Mesenchymal stem cell (in vitro differentiated cells and primary cell): ENCODE measurements around the gene DERA. TPM values are rescaled to one million over a fixed set of nuclear protein-coding genes. Genes with fewer than 3 reads are reported as not detected.

Experiments
- DNase-seq: peaks from one replicate; pipeline ENCODE4 v3.0.0-alpha.2; 2013
- H2AFZ ChIP-seq: one replicate; pipeline ENCODE4 v1.6.1; 2013; ENCODE audit warnings: low read depth, mild to moderate bottlenecking, control low read depth, inconsistent platforms, low read length, moderate library complexity
- H2AK5ac ChIP-seq: 2 replicates; pipeline ENCODE4 v1.6.1; 2013; ENCODE audit warnings: low read length, moderate library complexity, mild to moderate bottlenecking, inconsistent platforms; ENCODE audit not compliant: severe bottlenecking
- H2BK120ac ChIP-seq: one replicate; pipeline ENCODE4 v1.6.1; 2013; ENCODE audit warnings: low read depth, mild to moderate bottlenecking, inconsistent platforms, low read length, moderate library complexity
- H2BK12ac ChIP-seq, 2 experiments: one replicate each; pipeline ENCODE4 v1.6.1; 2013; ENCODE audit warnings: inconsistent platforms in 2 of 2, low read length in 2 of 2, mild to moderate bottlenecking in 2 of 2, moderate library complexity in 2 of 2, control low read depth in 1 of 2
- H2BK15ac ChIP-seq: one replicate; pipeline ENCODE4 v1.6.1; 2013; ENCODE audit warnings: mild to moderate bottlenecking, low read depth, inconsistent platforms; ENCODE audit not compliant: poor library complexity, severe bottlenecking
- H2BK5ac ChIP-seq: 2 replicates; pipeline ENCODE4 v1.6.1; 2013; ENCODE audit warnings: low read depth, mild to moderate bottlenecking, low read length, control low read depth, inconsistent platforms; ENCODE audit not compliant: poor library complexity, severe bottlenecking
- H3K14ac ChIP-seq, 2 experiments: one replicate each; pipeline ENCODE4 v1.6.1; 2013; ENCODE audit warnings: inconsistent platforms in 2 of 2, low read length in 2 of 2, control low read depth in 1 of 2, mild to moderate bottlenecking in 1 of 2, moderate library complexity in 1 of 2
- H3K18ac ChIP-seq, 2 experiments: one replicate each; pipeline ENCODE4 v1.6.1; 2013; ENCODE audit warnings: inconsistent platforms in 2 of 2, low read length in 2 of 2, control low read depth in 1 of 2, low read depth in 1 of 2, mild to moderate bottlenecking in 1 of 2
- H3K23ac ChIP-seq, 2 experiments: one replicate each; pipeline ENCODE4 v1.6.1; 2013; ENCODE audit warnings: inconsistent platforms in 2 of 2, low read length in 2 of 2, mild to moderate bottlenecking in 2 of 2, moderate library complexity in 2 of 2, control low read depth in 1 of 2
- H3K27ac ChIP-seq: 2 replicates; pipeline ENCODE4 v1.5.1; 2013; ENCODE audit warnings: mild to moderate bottlenecking, moderate library complexity, low read length, control low read depth, inconsistent platforms; ENCODE audit not compliant: poor library complexity, severe bottlenecking
- H3K27me3 ChIP-seq, 2 experiments: 2 replicates each; pipeline versions ENCODE4 v1.6.1 to v1.7.0; 2013; ENCODE audit warnings: low read length in 2 of 2, mild to moderate bottlenecking in 2 of 2, moderate library complexity in 2 of 2, control low read depth in 1 of 2, inconsistent platforms in 1 of 2; ENCODE audit not compliant: control insufficient read depth in 1 of 2, insufficient read depth in 1 of 2
- H3K36me3 ChIP-seq, 2 experiments: 2 replicates each; pipeline versions ENCODE4 v1.6.1 to v1.7.0; 2013; ENCODE audit warnings: low read length in 2 of 2, control low read depth in 1 of 2, inconsistent platforms in 1 of 2, low read depth in 1 of 2, mild to moderate bottlenecking in 1 of 2; ENCODE audit not compliant: insufficient read depth in 2 of 2, control insufficient read depth in 1 of 2
- H3K4ac ChIP-seq, 2 experiments: one replicate each; pipeline ENCODE4 v1.6.1; 2013; ENCODE audit warnings: inconsistent platforms in 2 of 2, low read length in 2 of 2, mild to moderate bottlenecking in 2 of 2, moderate library complexity in 2 of 2, control low read depth in 1 of 2, low read depth in 1 of 2
- H3K4me1 ChIP-seq: 2 replicates; pipeline ENCODE4 v1.6.1; 2013; ENCODE audit warnings: low read depth, low read length, control low read depth; ENCODE audit not compliant: control insufficient read depth, insufficient read depth
- H3K4me2 ChIP-seq: 2 replicates; pipeline ENCODE4 v1.6.1; 2013; ENCODE audit warnings: low read length, mild to moderate bottlenecking, inconsistent platforms; ENCODE audit not compliant: poor library complexity, severe bottlenecking
- H3K4me3 ChIP-seq, 2 experiments: 2 replicates each; pipeline versions ENCODE4 v1.5.1 to v1.7.0; 2013; ENCODE audit warnings: low read length in 2 of 2, mild to moderate bottlenecking in 2 of 2, control low read depth in 1 of 2, low read depth in 1 of 2; ENCODE audit not compliant: insufficient read depth in 1 of 2
- H3K79me1 ChIP-seq: replicated peaks from 2 replicates; pipeline ENCODE4 v1.6.1; 2013; ENCODE audit warnings: mild to moderate bottlenecking, control low read depth, low read length, inconsistent platforms; ENCODE audit not compliant: poor library complexity, severe bottlenecking
- H3K9ac ChIP-seq: 2 replicates; pipeline ENCODE4 v1.7.0; 2013; ENCODE audit warnings: mild to moderate bottlenecking, low read length, moderate library complexity
- H3K9me3 ChIP-seq: 2 replicates; pipeline ENCODE4 v1.7.0; 2013; ENCODE audit warnings: mild to moderate bottlenecking, low read length; ENCODE audit not compliant: control insufficient read depth
- H4K8ac ChIP-seq: one replicate; pipeline ENCODE4 v1.6.1; 2013; ENCODE audit warnings: inconsistent platforms, mild to moderate bottlenecking, low read length, moderate library complexity
- H4K91ac ChIP-seq: one replicate; pipeline ENCODE4 v1.6.1; 2013; ENCODE audit warnings: mild to moderate bottlenecking, low read length, inconsistent platforms
- WGBS: methylation state at CpG from one replicate; pipeline ENCODE4 v1.1.7; 2013; ENCODE audit warnings: mixed read lengths; 5-methylcytosine and 5-hydroxymethylcytosine counted together
- polyA plus RNA-seq, 2 experiments: library from polyadenylated mRNA; stranded (reverse); fragments of 200-250 nt; gene quantifications; one replicate each; pipeline ENCODE4 v1.2.3, GENCODE V29; 2013

DERA gene
- 13.8 TPM for polyA plus RNA-seq (2013, experiment 1 of 2)
- polyA plus RNA-seq (2013, experiment 2 of 2) = 14.0 TPM

DNA sequence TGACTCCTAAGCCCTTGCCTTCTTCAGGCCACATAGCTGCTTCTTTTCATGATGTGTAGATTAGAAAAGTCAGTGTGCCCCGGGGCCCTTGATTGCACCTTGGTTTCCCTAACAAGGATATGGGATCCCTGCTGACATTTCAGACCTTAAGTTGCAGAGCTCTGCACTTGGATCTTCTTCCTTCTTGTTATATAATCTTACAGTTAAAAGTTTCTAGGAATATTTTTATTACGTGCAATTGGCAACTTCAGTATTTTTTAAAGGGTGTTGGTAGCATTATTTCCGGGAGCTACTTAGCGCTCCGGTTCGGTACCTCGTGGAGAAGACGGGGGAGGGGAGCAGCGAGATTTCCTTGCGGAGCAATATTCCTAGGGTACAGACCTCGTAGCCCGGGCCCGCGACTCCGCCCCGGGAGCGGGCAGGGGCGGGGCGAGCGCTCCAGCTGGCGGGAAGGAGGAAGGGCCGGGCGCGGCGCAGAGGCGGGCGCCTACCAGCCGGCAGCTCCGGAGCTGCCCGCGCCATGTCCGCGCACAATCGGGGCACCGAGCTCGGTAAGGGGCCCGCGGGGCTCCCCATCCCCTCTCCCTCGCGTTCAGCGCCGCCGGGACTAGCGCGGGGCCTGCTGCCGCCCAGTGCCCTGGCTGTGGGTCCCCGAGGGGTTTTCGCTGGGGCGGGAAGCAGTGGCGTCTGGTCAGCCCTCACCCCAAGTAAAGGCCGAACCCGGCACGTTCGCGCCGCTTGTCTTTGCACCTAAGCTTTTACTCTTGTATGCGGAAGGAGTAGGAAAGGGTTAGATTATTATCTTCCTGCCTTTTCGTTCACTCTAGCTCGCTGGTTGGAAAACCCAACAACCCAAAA lies at the start of gene DERA:
TSS of gene DERA (plus strand) at position 469 of the 858 bp plus-strand sequence. CDS start at position 521, 52 bp downstream.
- H3K9ac ChIP-seq = peak within 1 kb of the TSS; percentile 95
- WGBS = under 1% methylated on average over 42 of the region's 59 CpGs
- peak within 1 kb of the TSS; percentile 35 to 81 for H3K4ac ChIP-seq
- peaks cover 10% of the 10 kb centered on the region for H3K79me1 ChIP-seq
- H3K4me2 ChIP-seq = peak within 1 kb of the TSS; percentile 81
- H3K9me3 ChIP-seq = no peaks in the 10 kb centered on the region
- no peak within 1 kb of the TSS for H2BK12ac ChIP-seq
- H2AFZ ChIP-seq = peak within 1 kb of the TSS; percentile 96
- H2BK5ac ChIP-seq = peak within 1 kb of the TSS; percentile 86
- no peak within 1 kb of the TSS for H2AK5ac ChIP-seq
- H2BK15ac ChIP-seq = peak within 1 kb of the TSS; percentile 100
- H4K91ac ChIP-seq = peak within 1 kb of the TSS; percentile 77
- H2BK120ac ChIP-seq = peak within 1 kb of the TSS; percentile 93
- peak within 1 kb of the TSS; percentile 93 to 100 for H3K18ac ChIP-seq
- H3K4me1 ChIP-seq = no peaks in the 10 kb centered on the region
- H4K8ac ChIP-seq = peak within 1 kb of the TSS; percentile 97
- no peak within 1 kb of the TSS for H3K23ac ChIP-seq
- peak; percentile 77 for DNase-seq
- H3K27me3 ChIP-seq = no peaks in the 10 kb centered on the region
- peak within 1 kb of the TSS; percentile 87 for H3K27ac ChIP-seq
- H3K14ac ChIP-seq = no peak within 1 kb of the TSS
- H3K36me3 ChIP-seq = peaks cover 3 to 22% of the 10 kb centered on the region in 2 experiments
- H3K4me3 ChIP-seq = peak within 1 kb of the TSS; percentile 79 to 82

DNA sequence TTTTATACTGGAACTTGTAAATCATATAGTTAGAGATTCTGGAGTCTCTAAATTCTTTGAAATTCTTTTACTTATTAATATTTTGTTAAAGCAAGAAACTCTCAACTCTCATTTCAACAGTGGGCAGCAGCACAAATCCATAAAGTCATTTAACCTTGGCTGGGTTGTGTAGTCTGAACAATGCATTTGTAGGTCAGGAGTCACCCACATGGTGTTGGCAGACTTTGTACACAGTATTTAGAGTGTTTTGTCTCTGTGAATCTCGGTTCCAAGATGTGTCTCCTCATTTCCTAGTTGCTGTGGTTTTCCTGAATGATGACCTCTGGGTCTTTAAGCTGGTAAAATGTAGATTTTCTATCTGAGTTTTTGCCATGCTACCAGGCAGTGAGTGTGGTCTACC lies 49.7 kb upstream of the DERA start:
- no peaks in the 10 kb centered on the region for H3K9me3 ChIP-seq
- WGBS = 60% methylated on average over 1 of the region's 1 CpG

DNA sequence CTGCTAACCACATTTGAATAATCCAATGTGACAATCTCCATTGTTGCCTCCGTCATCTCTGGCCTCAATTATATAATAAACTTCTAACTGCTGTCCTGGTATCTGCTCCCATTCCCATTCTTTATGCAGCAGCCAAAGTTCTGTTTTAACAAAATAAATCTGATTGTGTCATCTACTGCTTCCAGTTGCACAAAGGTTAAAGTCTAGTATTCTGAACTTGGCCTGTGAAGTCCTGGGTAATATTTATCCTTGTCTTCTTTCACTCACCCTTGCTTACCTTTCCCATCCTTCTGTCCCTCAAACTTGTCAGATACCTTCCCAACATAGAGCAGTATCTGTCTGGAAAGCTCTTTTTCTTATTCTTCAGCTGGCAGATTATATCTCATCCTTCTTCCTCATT lies 48.3 kb upstream of the DERA start:
- H2BK5ac ChIP-seq = no peak overlapping the region
- H3K4me3 ChIP-seq = no peak overlapping the region
- H2BK15ac ChIP-seq = no peak overlapping the region

More for the DNA sequence above, 49.7 kb upstream of the DERA start:
- Histone ChIP-seq H2BK12ac (no peak overlapping the region), H2BK15ac (no peak overlapping the region), H2AK5ac (no peak overlapping the region), H3K27ac (no peak overlapping the region), H3K14ac (no peak overlapping the region), H3K9ac (no peak overlapping the region), H2BK5ac (no peak overlapping the region), H2BK120ac (no peak overlapping the region), H3K4me3 (no peak overlapping the region), H3K27me3 (no peaks in the 10 kb centered on the region), H4K8ac (no peak overlapping the region), H3K36me3 (no peaks in the 10 kb centered on the region), H3K79me1 (no peaks in the 10 kb centered on the region), H4K91ac (no peak overlapping the region), H3K23ac (no peak overlapping the region), H2AFZ (no peak overlapping the region), H3K4me2 (no peak overlapping the region), H3K4ac (no peak overlapping the region), H3K4me1 (no peaks in the 10 kb centered on the region), H3K18ac (no peak overlapping the region)
- no peak for DNase-seq

DNA sequence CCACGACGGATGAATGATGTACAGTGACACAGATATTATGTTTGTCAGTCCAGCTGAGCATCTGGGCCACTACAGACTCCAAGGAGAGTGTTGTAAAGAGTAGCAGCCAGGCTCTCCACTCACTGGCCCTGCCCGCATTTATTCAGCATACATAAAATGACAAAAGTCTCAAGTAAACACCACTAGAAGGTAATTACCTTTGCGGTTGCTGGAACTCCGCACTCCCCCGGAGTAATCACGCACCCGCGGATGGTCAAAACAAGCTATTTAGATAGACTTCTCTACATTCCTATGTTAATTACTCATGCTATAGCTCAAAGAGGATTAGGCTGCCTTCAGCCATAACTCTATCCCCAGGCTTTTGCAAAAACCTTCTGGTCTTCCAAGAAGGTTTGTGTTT lies 47.8 kb upstream of the DERA start:
- Histone ChIP-seq H3K9ac (no peak overlapping the region), H3K4me1 (no peaks in the 10 kb centered on the region), H3K23ac (no peak overlapping the region), H4K91ac (no peak overlapping the region), H2BK15ac (peak overlapping the region; percentile 23), H3K4me2 (no peak overlapping the region), H2BK5ac (no peak overlapping the region), H2BK120ac (no peak overlapping the region), H2AK5ac (no peak overlapping the region), H3K18ac (no peak overlapping the region), H3K79me1 (no peaks in the 10 kb centered on the region), H4K8ac (no peak overlapping the region), H3K9me3 (no peaks in the 10 kb centered on the region), H3K4me3 (no peak overlapping the region), H3K27ac (no peak overlapping the region), H2AFZ (no peak overlapping the region), H3K4ac (no peak overlapping the region), H2BK12ac (no peak overlapping the region), H3K14ac (no peak overlapping the region), H3K27me3 (no peaks in the 10 kb centered on the region), H3K36me3 (no peaks in the 10 kb centered on the region)
- peak; percentile 61 for DNase-seq
- WGBS = 17% methylated on average over 9 of the region's 9 CpGs

More for the DNA sequence above, 48.3 kb upstream of the DERA start:
- no peak overlapping the region for H3K23ac ChIP-seq
- H3K9ac ChIP-seq = no peak overlapping the region
- no peak overlapping the region for H2AFZ ChIP-seq
- H3K9me3 ChIP-seq = no peaks in the 10 kb centered on the region
- 95% methylated on average over 1 of the region's 1 CpG for WGBS
- DNase-seq = no peak
- no peak overlapping the region for H3K18ac ChIP-seq
- H2BK12ac ChIP-seq = no peak overlapping the region
- no peaks in the 10 kb centered on the region for H3K27me3 ChIP-seq
- H3K27ac ChIP-seq = no peak overlapping the region
- H4K91ac ChIP-seq = no peak overlapping the region
- H3K36me3 ChIP-seq = no peaks in the 10 kb centered on the region
- no peak overlapping the region for H3K14ac ChIP-seq
- no peak overlapping the region for H4K8ac ChIP-seq
- H3K4me2 ChIP-seq = no peak overlapping the region
- H3K79me1 ChIP-seq = no peaks in the 10 kb centered on the region
- no peak overlapping the region for H2BK120ac ChIP-seq
- H2AK5ac ChIP-seq = no peak overlapping the region
- H3K4ac ChIP-seq = no peak overlapping the region
- H3K4me1 ChIP-seq = no peaks in the 10 kb centered on the region
